EH (cell line): Measurements from ENCODE around the gene OPRM1.

Experiments used
- DNase-seq: peaks from one replicate; pipeline ENCODE4 v3.0.0-alpha.2; 2015; ENCODE audit warnings: low read depth

The OPRM1 gene

DNA sequence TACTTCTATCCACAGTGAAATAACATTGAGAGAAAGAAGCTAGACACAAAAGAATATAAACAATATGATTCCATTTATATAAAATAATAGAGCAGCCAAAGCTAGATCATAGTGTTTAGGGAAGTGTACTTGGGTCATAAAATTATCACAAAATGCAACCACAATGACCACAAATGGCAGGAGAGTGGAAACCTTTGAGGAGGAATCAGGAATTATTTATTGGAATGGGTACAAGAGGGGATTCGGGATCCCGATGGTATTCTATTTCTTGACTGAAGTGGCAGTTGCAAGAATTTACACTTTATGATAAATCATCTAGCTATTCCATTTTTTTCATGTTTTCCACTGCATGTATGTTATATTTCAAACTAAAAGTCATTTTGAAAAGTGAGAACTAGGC lies 241.5 kb downstream of the OPRM1 start:
- no peak for DNase-seq

DNA sequence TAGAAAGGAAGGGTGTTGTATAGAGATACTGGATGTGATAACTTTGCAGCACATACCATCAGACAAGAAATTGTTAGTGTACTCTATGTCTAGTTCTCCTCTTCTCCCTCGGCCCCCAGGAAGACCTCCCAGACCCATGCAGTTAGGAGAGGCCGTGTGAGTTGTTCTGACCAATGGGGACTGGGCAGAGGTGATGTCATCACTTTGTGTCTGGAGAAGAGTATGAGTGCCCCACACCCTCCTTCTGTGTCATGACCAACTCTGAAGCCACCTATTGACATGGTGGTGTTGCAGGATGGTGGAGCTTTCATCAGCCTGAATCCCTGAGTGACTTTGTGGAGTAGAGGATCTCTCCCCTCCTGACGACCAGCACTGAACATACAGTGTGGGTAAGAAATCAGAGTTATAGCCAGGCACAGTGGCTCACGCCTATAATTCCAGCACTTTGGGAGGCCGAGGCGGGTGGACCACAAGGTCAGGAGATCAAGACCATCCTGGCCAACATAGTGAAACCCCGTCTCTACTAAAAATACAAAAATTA lies 245.3 kb downstream of the OPRM1 start:
- DNase-seq: no peak

DNA sequence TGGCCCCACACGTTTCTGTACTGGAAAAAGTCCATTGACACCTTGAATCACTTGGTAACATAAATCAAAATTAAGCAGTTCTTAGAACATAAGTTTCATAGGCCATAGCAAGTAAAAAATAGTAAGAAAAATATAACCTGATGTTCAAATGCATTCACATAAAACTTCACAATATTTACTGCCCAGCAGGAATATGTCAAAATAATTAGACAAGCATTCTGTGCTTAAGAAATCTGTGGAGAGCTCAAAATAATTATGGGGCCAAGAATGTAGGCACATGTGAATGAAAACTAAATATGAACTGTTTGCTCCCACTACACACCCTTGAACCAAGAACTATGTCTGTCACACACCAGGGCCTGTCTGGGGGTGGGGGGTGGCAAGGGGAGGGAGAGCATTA lies 246.8 kb downstream of the OPRM1 start:
- no peak for DNase-seq

DNA sequence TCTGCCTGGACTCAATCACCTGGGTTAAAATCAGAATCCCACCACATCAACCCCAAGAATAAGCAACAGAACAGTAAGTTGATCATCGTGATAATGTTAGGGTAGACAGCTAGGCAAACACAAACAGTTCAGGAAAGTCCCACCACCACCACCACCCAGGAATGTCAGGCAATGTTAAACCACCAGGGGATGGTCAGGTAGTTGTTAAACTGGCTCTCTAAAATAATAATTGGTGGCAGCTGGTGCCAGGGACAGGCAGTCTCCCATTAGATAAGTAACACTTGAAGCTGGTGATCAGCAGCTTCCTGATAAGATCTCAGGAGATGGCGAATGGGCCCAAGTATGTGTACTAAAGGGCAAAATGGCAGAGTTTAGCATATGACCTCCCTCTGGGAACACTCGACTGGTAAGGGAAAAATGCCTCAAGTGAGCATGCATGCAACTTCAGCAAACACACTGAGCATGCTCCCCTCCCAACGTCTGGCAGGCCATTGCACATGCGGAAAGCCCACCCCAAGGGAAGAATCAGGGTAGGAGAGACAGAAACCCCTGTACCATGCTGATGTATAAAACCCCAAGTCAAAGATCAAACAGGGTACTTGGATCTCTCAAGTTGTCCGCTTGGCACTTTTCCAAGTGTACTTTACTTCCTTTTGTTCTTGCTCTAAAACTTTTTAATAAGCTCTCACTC lies 250.9 kb downstream of the OPRM1 start:
- DNase-seq: no peak

DNA sequence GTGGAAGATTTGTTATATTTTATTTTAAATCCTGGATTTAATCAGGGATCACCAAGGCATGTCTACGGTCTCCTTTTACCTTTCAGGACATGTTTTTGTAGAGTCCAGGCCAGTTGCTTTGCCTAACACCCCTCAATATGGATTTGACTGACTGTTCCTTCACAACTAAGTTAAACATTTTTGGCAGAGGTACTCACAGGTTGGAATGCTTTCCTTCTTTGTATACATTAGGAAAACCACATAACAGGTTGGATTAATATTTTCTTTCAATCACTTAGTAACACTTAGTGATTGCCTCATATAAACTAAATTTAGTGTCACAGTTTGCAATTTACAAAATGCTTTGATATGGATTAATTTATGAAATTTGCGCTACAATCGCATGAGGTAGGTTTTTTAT lies 253.0 kb downstream of the OPRM1 start:
- no peak for DNase-seq

DNA sequence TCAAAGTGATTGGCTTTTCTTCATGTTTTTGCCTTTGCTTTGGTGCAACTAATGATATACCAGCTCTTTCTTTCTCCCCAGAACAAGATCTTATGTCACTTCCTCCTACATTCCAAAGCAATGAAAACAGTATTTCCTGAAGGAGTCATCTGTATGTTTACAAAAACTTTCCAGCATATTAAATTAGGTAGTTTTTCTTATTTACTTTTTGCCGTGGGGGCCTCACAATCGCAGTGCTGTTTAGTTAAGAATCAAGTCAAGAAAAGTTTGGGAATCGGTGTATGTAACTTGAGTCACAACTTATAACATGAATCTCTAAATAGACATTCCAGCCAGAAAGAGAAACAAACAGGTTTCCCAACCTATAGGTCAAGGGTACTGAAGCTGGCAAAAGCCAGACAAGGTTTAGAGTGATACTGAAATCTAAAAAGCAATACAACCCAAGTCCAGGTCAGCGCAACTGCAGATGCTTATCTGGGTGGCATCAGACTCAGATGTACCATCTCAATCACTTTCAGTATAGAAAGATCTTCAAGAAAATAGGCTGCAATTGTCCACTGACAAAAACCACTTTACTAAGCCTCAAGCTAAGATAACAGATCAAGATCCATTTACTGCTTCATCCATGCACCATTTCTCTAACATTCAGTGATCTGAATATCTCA lies 253.9 kb downstream of the OPRM1 start:
- DNase-seq: peak; percentile 73

DNA sequence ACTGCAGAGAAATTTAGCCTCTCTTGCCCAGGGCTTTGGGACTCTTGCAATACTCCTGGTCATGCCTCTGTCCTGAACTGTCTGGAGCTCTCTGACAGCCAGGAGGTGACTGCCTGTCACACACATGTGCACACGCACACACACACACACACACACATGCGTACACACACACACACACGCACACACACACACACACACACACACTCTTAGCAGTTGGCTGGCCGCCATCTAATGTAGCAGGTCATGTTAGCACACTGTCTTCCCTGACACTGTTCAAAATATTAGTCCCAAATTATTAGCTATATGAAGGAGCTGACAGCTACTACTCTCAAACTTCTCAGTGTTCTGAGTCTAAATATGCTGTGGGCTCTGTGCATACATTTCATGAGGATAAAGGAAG lies 256.7 kb downstream of the OPRM1 start:
- no peak for DNase-seq
